Lung (tissue), 12 donors: ENCODE measurements around the gene ZNF569. TPM values are rescaled to one million over a fixed set of nuclear protein-coding genes. Genes with fewer than 3 reads are reported as not detected.

ENCODE experiments used
- ATAC-seq: fragments of 200-7000 bp; cut with Tn5 transposase; one replicate; pipeline ENCODE4 v1.9.1; 2020; ENCODE audit warnings: moderate number of reproducible peaks; ENCODE audit not compliant: insufficient read depth, low FRiP score
- DNase-seq, 3 donors: peaks; one replicate each; pipeline ENCODE4 v3.0.0-alpha.2; 2013 to 2017
- H3K27ac ChIP-seq, 2 donors: one replicate each; pipeline ENCODE4 v1.5.1; 2013; ENCODE audit warnings: mild to moderate bottlenecking in 2 of 2, moderate library complexity in 2 of 2, control low read depth in 1 of 2, inconsistent platforms in 1 of 2, low read depth in 1 of 2, low read length in 1 of 2
- H3K27me3 ChIP-seq, 3 donors: one replicate each; pipeline ENCODE4 v1.5.1; 2013; ENCODE audit warnings: low read length in 2 of 3; ENCODE audit not compliant: control insufficient read depth in 3 of 3, insufficient read depth in 3 of 3
- H3K36me3 ChIP-seq, 4 donors: one replicate each; pipeline ENCODE4 v1.5.1; 2013; ENCODE audit warnings: low read length in 4 of 4, mild to moderate bottlenecking in 1 of 4, moderate library complexity in 1 of 4; ENCODE audit not compliant: control insufficient read depth in 4 of 4, insufficient read depth in 4 of 4
- H3K4me1 ChIP-seq, 5 donors: one replicate each; pipeline ENCODE4 v1.5.1; 2013; ENCODE audit warnings: low read length in 5 of 5, mild to moderate bottlenecking in 2 of 5, moderate library complexity in 1 of 5; ENCODE audit not compliant: control insufficient read depth in 5 of 5, insufficient read depth in 5 of 5
- H3K4me3 ChIP-seq: one replicate; pipeline ENCODE4 v1.5.1; 2013; ENCODE audit warnings: mild to moderate bottlenecking, control low read depth, moderate library complexity
- H3K9ac ChIP-seq, 2 donors: one replicate each; pipeline ENCODE4 v1.5.1; 2013; ENCODE audit warnings: low read length in 2 of 2, control low read depth in 1 of 2; ENCODE audit not compliant: insufficient read depth in 1 of 2
- H3K9me3 ChIP-seq, 4 donors: one replicate each; pipeline ENCODE4 v1.5.1; 2013; ENCODE audit warnings: low read length in 3 of 4, mild to moderate bottlenecking in 1 of 4, moderate library complexity in 1 of 4; ENCODE audit not compliant: control insufficient read depth in 4 of 4, insufficient read depth in 3 of 4
- CTCF ChIP-seq: IDR thresholded peaks from 2 replicates; pipeline ENCODE4 v1.5.1; 2012; ENCODE audit warnings: mild to moderate bottlenecking; ENCODE audit errors: control extremely low read depth, extremely low read depth
- WGBS, 2 donors: extraction: QIAGEN DNeasy Blood & Tissue Kit; methylation state at CpG; one replicate each; pipeline ENCODE4 v1.1.7; 2013; 5-methylcytosine and 5-hydroxymethylcytosine counted together
- polyA plus RNA-seq, 2 donors: library from polyadenylated mRNA; stranded (reverse); fragments of 200-250 nt; gene quantifications; one replicate each; pipeline ENCODE4 v1.2.1, GENCODE V29; 2013
- total RNA-seq, 2 donors: library from RNA; depleted of rRNA in 1 of 2; stranded (reverse); fragments of >200 nt in 1 of 2; gene quantifications; one replicate each; pipeline ENCODE4 v1.2.1, GENCODE V29; 2014 to 2021
- donor health status: control.
- donor health status: control.
- donor health status: Bipolar disorder and iron deficiency.
- donor health status: healthy.
- donor health status: DM: yes; HTN: yes; CAD: no.

Gene ZNF569
- total and polyA plus RNA-seq, 4 donors = 1.2 to 10.1 (median 2.6) TPM

- DNase-seq (no peak), ATAC-seq (no peak)
- H3K9ac ChIP-seq = no peak overlapping the region
- H3K27ac ChIP-seq = no peak overlapping the region
- H3K9me3 ChIP-seq = peaks cover 0 to 19% (median 7%) of the 10 kb centered on the region in 4 donors
- H3K36me3 ChIP-seq = peaks cover 12 to 39% (median 27%) of the 10 kb centered on the region in 4 donors
- TF ChIP-seq CTCF = no peak
- H3K4me3 ChIP-seq = no peak overlapping the region
- H3K27me3 ChIP-seq = no peaks in the 10 kb centered on the region
- 98 to 99% methylated on average over 9 of the region's 9 CpGs for WGBS, 2 donors
- peaks cover 0 to 12% (median 4%) of the 10 kb centered on the region in 5 donors for H3K4me1 ChIP-seq
These were observed 4.9 kb upstream of the ZNF569 start for GRCh38 chr19:37472165-37472564.

- H3K36me3 ChIP-seq = peaks cover 2 to 22% (median 13%) of the 10 kb centered on the region in 4 donors
- H3K27ac ChIP-seq = no peak overlapping the region
- DNase-seq = no peak
- WGBS, 2 donors = 81 to 90% methylated on average over 4 of the region's 4 CpGs
- peak overlapping the region in 1 of 2 donors; percentile 30 for H3K9ac ChIP-seq
- no peaks in the 10 kb centered on the region for H3K27me3 ChIP-seq
- peaks cover 0 to 12% (median 2%) of the 10 kb centered on the region in 4 donors for H3K9me3 ChIP-seq
- peaks cover 0 to 12% (median 8%) of the 10 kb centered on the region in 5 donors for H3K4me1 ChIP-seq
- no peak for ATAC-seq
- no peak for TF ChIP-seq CTCF
- no peak overlapping the region for H3K4me3 ChIP-seq
These were observed 3.0 kb upstream of the ZNF569 start for GRCh38 chr19:37470216-37470615.

DNA sequence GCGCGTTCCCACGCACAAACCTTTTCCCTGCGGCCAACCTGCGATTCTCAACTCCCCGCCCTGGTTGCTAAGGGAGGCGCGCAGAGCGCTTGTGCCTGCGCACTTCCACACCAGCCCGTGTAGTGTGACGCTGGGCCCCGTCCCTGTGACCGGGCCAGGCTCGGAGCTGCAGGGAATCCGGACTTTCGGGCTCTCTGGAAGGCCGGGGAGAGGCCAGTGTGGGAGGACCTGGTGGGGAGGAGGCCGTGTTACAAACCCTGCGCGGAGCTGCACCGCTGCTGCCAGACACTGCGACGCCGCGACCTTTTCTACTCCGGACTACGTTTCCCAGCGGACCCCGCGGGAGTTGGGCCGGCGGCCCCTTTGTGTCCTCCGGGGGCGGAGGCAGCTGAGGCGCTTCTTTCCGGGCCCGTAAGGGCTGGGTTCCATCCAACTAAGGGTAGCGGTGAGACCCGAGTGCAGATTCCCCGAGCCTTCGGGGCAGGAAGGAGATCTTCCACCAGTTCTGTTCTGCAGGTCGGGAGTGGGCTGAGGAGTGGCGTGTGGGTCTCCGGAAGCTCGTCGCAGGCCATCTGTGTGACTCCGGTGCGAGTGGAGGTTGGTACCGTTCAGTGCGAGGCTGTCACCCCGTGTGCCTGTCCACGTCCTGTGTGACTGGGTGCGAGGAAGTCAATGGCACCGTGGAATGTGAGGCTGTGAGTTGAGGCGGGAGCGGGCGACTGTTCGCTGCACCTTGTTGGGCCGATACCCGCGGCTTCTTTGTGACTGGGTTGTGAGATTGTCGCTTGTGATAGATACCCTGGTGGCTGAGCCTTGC lies 1.9 kb upstream of the ZNF569 start, which contains the start of gene ZNF570:
Gene ZNF570 (plus strand): TSS at position 396 of the 817 bp plus-strand sequence. CDS start 999 bp downstream, outside the sequence.
- ATAC-seq (peak; percentile 83), DNase-seq (peak; percentile 92 to 94 (median 93))
- Histone ChIP-seq H3K27ac (peak within 1 kb of the TSS; percentile 83 to 89), H3K9ac (peak within 1 kb of the TSS; percentile 90 to 98), H3K4me1 (peaks cover 0 to 12% (median 8%) of the 10 kb centered on the region in 5 donors), H3K9me3 (peaks cover 0 to 9% (median 5%) of the 10 kb centered on the region in 4 donors), H3K36me3 (peaks cover 4 to 31% (median 19%) of the 10 kb centered on the region in 4 donors), H3K27me3 (no peaks in the 10 kb centered on the region), H3K4me3 (peak within 1 kb of the TSS; percentile 63)
- TF ChIP-seq CTCF = no peak
- WGBS, 2 donors = 0 to 1% methylated on average over 63 of the region's 63 CpGs
